Stimulated activated naive B cell treated with anti-CD40 and anti-IgM and Interleukin-4, amounts not matched to agents 10 μg/mL and 1 μg/mL and 100 μg/mL, for 72 hours (primary cell): ENCODE results near the gene BCL6B.
A peak's percentile ranks its signal among the peaks of the same experiment; 100 is the strongest.

Source experiments
- ATAC-seq, 2 donors: fragments of 150-1000 bp; cut with Tn5 transposase; replicated peaks; 2 replicates each; pipeline ENCODE4 v1.10.0; 2021; ENCODE audit warnings: moderate library complexity in 1 of 2
- DNase-seq: peaks from one replicate; pipeline ENCODE4 v3.0.0; 2021
- H3K27ac Mint-ChIP-seq: one replicate; pipeline ENCODE4 v1.8.0; 2022; ENCODE audit warnings: mild to moderate bottlenecking, mixed read lengths
- H3K27me3 Mint-ChIP-seq, 2 donors: one replicate each; pipeline ENCODE4 v1.8.0; 2022; ENCODE audit warnings: mixed read lengths in 2 of 2
- H3K36me3 Mint-ChIP-seq, 2 donors: one replicate each; pipeline ENCODE4 v1.8.0; 2022; ENCODE audit warnings: mixed read lengths in 2 of 2, mild to moderate bottlenecking in 1 of 2
- H3K4me1 Mint-ChIP-seq, 2 donors: one replicate each; pipeline ENCODE4 v1.8.0; 2022; ENCODE audit warnings: mixed read lengths in 2 of 2, mild to moderate bottlenecking in 1 of 2
- H3K4me3 Mint-ChIP-seq, 2 donors: one replicate each; pipeline ENCODE4 v1.8.0; 2022; ENCODE audit warnings: mild to moderate bottlenecking in 2 of 2, mixed read lengths in 2 of 2, moderate library complexity in 1 of 2
- H3K9me3 Mint-ChIP-seq, 2 donors: one replicate each; pipeline ENCODE4 v1.8.0; 2022; ENCODE audit warnings: mixed read lengths in 2 of 2, mild to moderate bottlenecking in 1 of 2

Gene BCL6B

GRCh38 chr17:7016418-7016817 is 6.4 kb upstream of the BCL6B start:
- H3K4me1 Mint-ChIP-seq, result peaks cover 41 to 61% of the 10 kb centered on the region in 2 donors
- peaks cover 37 to 50% of the 10 kb centered on the region in 2 donors for H3K36me3 Mint-ChIP-seq

GRCh38 chr17:7016886-7017826 is 5.7 kb upstream of the BCL6B start:
- ATAC-seq, result no peak
- H3K27me3 Mint-ChIP-seq, result no peaks in the 10 kb centered on the region
- DNase-seq, result no peak
- H3K9me3 Mint-ChIP-seq, result no peaks in the 10 kb centered on the region
- H3K4me3 Mint-ChIP-seq, result peak overlapping the region in 1 of 2 donors; percentile 57
- peak overlapping the region; percentile 83 for H3K27ac Mint-ChIP-seq
- peaks cover 36 to 45% of the 10 kb centered on the region in 2 donors for H3K36me3 Mint-ChIP-seq
- peaks cover 46 to 68% of the 10 kb centered on the region in 2 donors for H3K4me1 Mint-ChIP-seq

More at GRCh38 chr17:7016418-7016817, 6.4 kb upstream of the BCL6B start:
- Mint-ChIP-seq H3K27ac (peak overlapping the region; percentile 49), H3K27me3 (no peaks in the 10 kb centered on the region), H3K4me3 (peak overlapping the region; percentile 94 to 100), H3K9me3 (no peaks in the 10 kb centered on the region)
- no peak for DNase-seq
- ATAC-seq, result no peak

GRCh38 chr17:7017827-7018200 is 5.0 kb upstream of the BCL6B start:
- no peak for ATAC-seq
- no peak for DNase-seq
- H3K4me3 Mint-ChIP-seq, result peak overlapping the region in 1 of 2 donors; percentile 57
- peaks cover 33 to 41% of the 10 kb centered on the region in 2 donors for H3K36me3 Mint-ChIP-seq
- H3K27ac Mint-ChIP-seq, result peak overlapping the region; percentile 83
- no peaks in the 10 kb centered on the region for H3K9me3 Mint-ChIP-seq
- H3K4me1 Mint-ChIP-seq, result peaks cover 51 to 73% of the 10 kb centered on the region in 2 donors
- H3K27me3 Mint-ChIP-seq, result no peaks in the 10 kb centered on the region

GRCh38 chr17:7018331-7018964 is 4.4 kb upstream of the BCL6B start:
- Mint-ChIP-seq H3K4me1 (peaks cover 57 to 73% of the 10 kb centered on the region in 2 donors), H3K9me3 (peaks cover 0 to 4% of the 10 kb centered on the region in 2 donors), H3K4me3 (no peak overlapping the region), H3K27ac (peak overlapping the region; percentile 83), H3K36me3 (peaks cover 28 to 35% of the 10 kb centered on the region in 2 donors), H3K27me3 (peaks cover 0 to 5% of the 10 kb centered on the region in 2 donors)
- ATAC-seq, result no peak
- DNase-seq, result no peak

- H3K27ac Mint-ChIP-seq, result no peak overlapping the region
- H3K27me3 Mint-ChIP-seq, result peaks cover 0 to 5% of the 10 kb centered on the region in 2 donors
- no peak overlapping the region for H3K4me3 Mint-ChIP-seq
- peaks cover 0 to 4% of the 10 kb centered on the region in 2 donors for H3K9me3 Mint-ChIP-seq
- peaks cover 58 to 66% of the 10 kb centered on the region in 2 donors for H3K4me1 Mint-ChIP-seq
- no peak for DNase-seq
- ATAC-seq, result no peak
- H3K36me3 Mint-ChIP-seq, result peaks cover 19 to 26% of the 10 kb centered on the region in 2 donors
Measured at GRCh38 chr17:7019367-7019766, 3.5 kb upstream of the BCL6B start.

- H3K9me3 Mint-ChIP-seq, result peaks cover 0 to 4% of the 10 kb centered on the region in 2 donors
- H3K36me3 Mint-ChIP-seq, result peaks cover 18 to 24% of the 10 kb centered on the region in 2 donors
- peaks cover 58 to 65% of the 10 kb centered on the region in 2 donors for H3K4me1 Mint-ChIP-seq
- ATAC-seq (no peak), DNase-seq (no peak)
- no peak overlapping the region for H3K4me3 Mint-ChIP-seq
- H3K27ac Mint-ChIP-seq, result peak overlapping the region; percentile 47
- peaks cover 0 to 5% of the 10 kb centered on the region in 2 donors for H3K27me3 Mint-ChIP-seq
Measured at GRCh38 chr17:7019839-7020519, 2.9 kb upstream of the BCL6B start.

- DNase-seq, result no peak
- Mint-ChIP-seq H3K27ac (peak overlapping the region; percentile 92), H3K27me3 (peaks cover 0 to 5% of the 10 kb centered on the region in 2 donors), H3K4me3 (no peak overlapping the region), H3K4me1 (peaks cover 53 to 56% of the 10 kb centered on the region in 2 donors), H3K36me3 (peaks cover 13 to 20% of the 10 kb centered on the region in 2 donors), H3K9me3 (peaks cover 0 to 4% of the 10 kb centered on the region in 2 donors)
- no peak for ATAC-seq
Measured at GRCh38 chr17:7020894-7021664, 1.8 kb upstream of the BCL6B start.

- peaks cover 44 to 45% of the 10 kb centered on the region in 2 donors for H3K4me1 Mint-ChIP-seq
- DNase-seq (peak; percentile 82), ATAC-seq (peak; percentile 84 to 86)
- H3K36me3 Mint-ChIP-seq, result peaks cover 5 to 10% of the 10 kb centered on the region in 2 donors
- H3K27ac Mint-ChIP-seq, result peak overlapping the region; percentile 92
- H3K27me3 Mint-ChIP-seq, result peaks cover 0 to 5% of the 10 kb centered on the region in 2 donors
- H3K4me3 Mint-ChIP-seq, result peak overlapping the region; percentile 84 to 86
- peaks cover 0 to 4% of the 10 kb centered on the region in 2 donors for H3K9me3 Mint-ChIP-seq
Measured at GRCh38 chr17:7021993-7022778, 664 bp upstream of the BCL6B start.

GRCh38 chr17:7023576-7024401 is 939 bp downstream of the BCL6B start:
- DNase-seq (peak; percentile 87), ATAC-seq (peak; percentile 61 to 70)
- Mint-ChIP-seq H3K27ac (peak overlapping the region; percentile 81), H3K9me3 (peaks cover 0 to 4% of the 10 kb centered on the region in 2 donors), H3K36me3 (no peaks in the 10 kb centered on the region), H3K27me3 (peaks cover 0 to 5% of the 10 kb centered on the region in 2 donors), H3K4me1 (peaks cover 31% of the 10 kb centered on the region in 2 donors), H3K4me3 (peak overlapping the region; percentile 84 to 86)

GRCh38 chr17:7024402-7024785 is 1.5 kb downstream of the BCL6B start:
- no peak for ATAC-seq
- peaks cover 34 to 37% of the 10 kb centered on the region in 2 donors for H3K4me1 Mint-ChIP-seq

GRCh38 chr17:7025245-7025644 is 2.4 kb downstream of the BCL6B start:
- no peak overlapping the region for H3K4me3 Mint-ChIP-seq
- H3K27ac Mint-ChIP-seq, result no peak overlapping the region
- peaks cover 0 to 5% of the 10 kb centered on the region in 2 donors for H3K27me3 Mint-ChIP-seq
- DNase-seq, result no peak
- H3K36me3 Mint-ChIP-seq, result peaks cover 0 to 4% of the 10 kb centered on the region in 2 donors
- H3K9me3 Mint-ChIP-seq, result peaks cover 7% of the 10 kb centered on the region in 2 donors
- peaks cover 38 to 45% of the 10 kb centered on the region in 2 donors for H3K4me1 Mint-ChIP-seq
- ATAC-seq, result no peak

More at GRCh38 chr17:7024402-7024785, 1.5 kb downstream of the BCL6B start:
- no peak for DNase-seq
- peaks cover 0 to 4% of the 10 kb centered on the region in 2 donors for H3K9me3 Mint-ChIP-seq
- peaks cover 0 to 5% of the 10 kb centered on the region in 2 donors for H3K27me3 Mint-ChIP-seq
- peak overlapping the region; percentile 31 for H3K27ac Mint-ChIP-seq
- H3K4me3 Mint-ChIP-seq, result no peak overlapping the region
- H3K36me3 Mint-ChIP-seq, result no peaks in the 10 kb centered on the region

- H3K4me1 Mint-ChIP-seq, result peaks cover 35 to 42% of the 10 kb centered on the region in 2 donors
- no peak for DNase-seq
- no peak for ATAC-seq
- no peak overlapping the region for H3K27ac Mint-ChIP-seq
- peaks cover 0 to 5% of the 10 kb centered on the region in 2 donors for H3K27me3 Mint-ChIP-seq
- H3K36me3 Mint-ChIP-seq, result peaks cover 0 to 4% of the 10 kb centered on the region in 2 donors
- peaks cover 7% of the 10 kb centered on the region in 2 donors for H3K9me3 Mint-ChIP-seq
- no peak overlapping the region for H3K4me3 Mint-ChIP-seq
Measured at GRCh38 chr17:7026471-7027115, 3.7 kb downstream of the BCL6B start.
